Measurements from ENCODE around the gene SCAF4.

SCAF4 gene

DNA sequence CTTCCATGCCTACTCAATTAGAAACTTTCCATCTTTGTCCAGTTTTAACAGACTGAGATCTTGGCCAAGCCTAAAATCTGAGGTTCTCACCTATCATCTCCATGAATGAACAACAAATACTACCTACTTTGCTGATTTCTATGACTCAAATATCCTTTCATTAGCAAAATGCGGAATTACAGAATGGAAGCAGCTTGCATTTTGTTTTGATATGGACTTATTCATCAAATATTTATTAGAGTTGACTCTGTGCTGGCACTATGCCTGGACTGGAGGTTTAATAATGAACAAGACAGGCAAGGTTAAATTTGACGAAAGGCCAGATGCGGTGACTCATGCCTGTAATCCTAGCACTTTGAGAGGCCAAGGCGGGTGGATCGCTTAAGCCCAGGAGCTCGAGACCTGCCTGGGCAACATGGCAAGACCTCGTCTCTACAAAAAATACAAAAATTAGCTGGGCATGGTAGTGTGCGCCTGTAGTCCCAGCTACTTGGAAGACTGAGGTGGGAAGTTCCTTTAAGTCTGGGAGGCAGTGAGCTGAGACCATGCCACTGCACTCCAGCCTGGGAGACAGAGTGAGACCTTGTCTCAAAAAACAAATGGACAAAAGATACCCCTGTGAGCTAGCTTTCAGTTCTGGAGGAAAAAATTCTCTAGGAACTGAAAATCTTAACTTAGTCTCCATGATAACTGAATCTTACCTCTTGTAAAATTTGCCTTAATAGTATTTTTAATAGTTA is 101.8 kb downstream of the SCAF4 start:
- no peak for DNase-seq

DNA sequence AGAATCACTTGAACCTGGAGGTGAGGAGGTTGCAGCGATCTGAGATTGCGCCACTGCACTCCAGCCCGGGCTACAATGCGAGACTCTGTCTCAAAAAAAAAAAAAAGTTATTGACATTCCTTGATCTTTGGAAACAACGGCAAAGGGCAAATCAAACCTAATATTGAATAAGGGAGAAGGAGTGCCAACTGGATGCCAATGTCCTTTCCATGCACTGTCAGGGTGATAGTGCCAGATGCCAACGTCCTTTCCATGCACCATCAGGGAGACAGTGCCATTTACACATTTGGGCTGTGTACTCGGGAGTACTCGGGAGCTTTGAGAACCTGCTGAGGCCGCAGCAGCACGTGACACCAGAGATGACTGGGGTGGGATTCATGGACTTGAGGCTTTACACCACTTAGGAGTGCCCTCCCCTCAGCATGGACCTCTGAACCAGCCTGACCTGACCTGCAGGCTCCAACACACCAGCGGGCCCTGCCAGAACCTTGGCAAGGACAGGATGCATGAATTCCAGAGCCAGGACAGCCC is 106.9 kb downstream of the SCAF4 start:
- no peak for DNase-seq

DNA sequence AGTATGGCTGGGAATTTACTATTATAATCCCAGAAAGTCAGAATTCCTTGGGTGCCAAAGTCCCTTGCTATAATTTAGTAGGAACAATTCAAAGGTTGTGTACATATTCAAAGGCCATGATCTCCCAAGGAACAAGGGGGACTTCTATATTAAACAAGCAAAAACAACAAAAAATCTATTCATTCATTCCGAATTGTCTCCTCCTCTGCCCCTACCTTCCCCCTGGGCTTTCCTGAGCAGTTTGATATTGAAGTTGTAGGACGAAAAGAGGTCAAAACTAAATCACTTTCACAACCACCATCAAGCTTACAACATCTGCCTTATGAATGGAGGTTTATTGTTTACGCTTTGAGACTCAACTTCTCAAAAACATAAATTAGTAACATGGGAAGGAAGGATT is 107.7 kb downstream of the SCAF4 start:
- no peak for DNase-seq

DNA sequence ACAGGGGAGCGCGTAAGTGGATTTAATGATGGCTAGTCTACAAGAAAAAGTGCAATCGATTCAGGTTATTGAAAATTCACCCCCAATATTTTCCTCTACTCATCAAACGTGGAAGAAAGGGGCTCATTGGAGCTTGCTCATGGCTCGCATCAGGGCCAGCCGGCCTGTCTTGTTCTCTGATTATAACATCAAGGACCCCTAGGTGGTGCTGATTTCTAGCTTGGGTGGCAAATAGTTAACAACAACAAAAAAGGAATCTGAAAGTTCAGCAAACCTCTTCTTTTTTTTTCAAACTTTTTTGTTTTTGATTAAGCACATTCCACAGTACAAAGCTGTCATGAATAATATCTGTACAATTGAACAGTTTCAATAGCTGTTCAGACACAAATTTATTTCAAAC is 108.3 kb downstream of the SCAF4 start:
- DNase-seq: no peak

DNA sequence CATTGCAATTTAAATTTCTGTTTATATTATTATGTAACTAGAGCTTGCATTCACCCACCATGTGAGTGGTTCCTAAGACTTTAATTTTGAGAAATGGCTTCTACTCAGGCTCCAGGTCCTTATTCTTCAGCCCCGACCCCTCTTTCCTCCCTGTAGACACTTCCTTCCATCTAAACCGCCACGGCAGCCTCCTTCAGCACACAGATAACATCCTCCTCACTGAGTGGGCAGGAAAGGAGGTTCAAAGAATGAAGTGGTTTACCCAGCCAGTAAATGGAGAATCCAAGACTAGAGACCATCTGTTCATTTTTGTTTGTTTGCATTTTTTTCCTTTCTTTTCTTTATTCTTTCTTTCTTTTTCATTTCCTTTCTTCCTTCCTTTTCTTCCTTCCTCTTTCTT is 109.5 kb downstream of the SCAF4 start:
- no peak for DNase-seq
